Left kidney (tissue), 2 donors: ENCODE measurements around the gene RSAD1. TPM values are rescaled to one million over a fixed set of nuclear protein-coding genes. Genes with fewer than 3 reads are reported as not detected.
"Not testable (repeated sequence)": the region's sequence is repeated elsewhere in the genome, so short reads cannot be mapped to it uniquely, and the experiment has no call there.

Source experiments
- DNase-seq: peaks from one replicate; pipeline ENCODE4 v3.0.0-alpha.2; 2013
- polyA plus RNA-seq: library from polyadenylated mRNA; unstranded; fragments of 120-200 nt; gene quantifications from one replicate; pipeline ENCODE4 v1.2.1, GENCODE V29; 2013; ENCODE audit not compliant: insufficient read length

RSAD1 gene
- polyA plus RNA-seq, 1 donor, result 57.6 TPM

DNA sequence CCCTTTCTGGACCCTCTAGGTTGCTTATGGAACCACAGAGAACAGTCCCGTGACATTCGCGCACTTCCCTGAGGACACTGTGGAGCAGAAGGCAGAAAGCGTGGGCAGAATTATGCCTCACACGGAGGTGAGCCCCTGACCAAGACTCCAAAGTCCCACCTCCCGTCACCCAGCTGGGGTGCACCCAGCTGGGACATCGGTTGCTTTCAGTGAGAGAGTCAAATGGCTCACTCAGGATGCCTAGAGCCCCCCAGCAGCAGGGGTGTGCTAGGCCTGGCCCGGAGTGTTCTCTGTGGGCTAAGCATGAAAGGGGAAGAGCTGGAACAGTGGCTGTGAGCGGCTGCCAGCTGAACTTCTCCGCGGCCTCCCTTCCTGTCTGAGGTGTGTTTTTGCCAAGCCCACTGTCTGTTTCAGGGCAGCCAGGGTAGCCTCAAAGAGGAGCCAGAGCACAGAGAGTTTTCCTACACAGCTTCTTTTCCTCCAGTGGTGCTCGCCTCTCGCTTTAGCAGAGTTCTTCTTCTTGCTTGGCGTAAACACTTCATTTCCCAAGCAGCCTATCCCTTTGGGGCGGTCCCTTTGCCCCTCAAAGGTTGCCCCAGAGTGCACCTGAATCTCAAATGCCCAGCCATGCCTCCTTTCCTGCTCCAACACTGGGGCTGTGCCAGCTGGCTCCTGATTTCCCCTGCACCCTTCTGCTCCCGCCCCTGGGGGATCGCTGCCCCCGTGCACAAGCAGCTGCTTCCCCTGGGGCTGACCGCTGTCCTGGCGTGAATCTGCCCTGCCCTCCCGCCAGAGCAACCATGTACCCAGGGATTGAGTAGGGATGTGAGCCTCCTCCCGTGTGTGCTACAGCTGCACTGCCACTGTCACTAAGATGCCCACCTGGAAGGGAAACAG, 7.4 kb upstream of the RSAD1 start:
- DNase-seq, result no peak

DNA sequence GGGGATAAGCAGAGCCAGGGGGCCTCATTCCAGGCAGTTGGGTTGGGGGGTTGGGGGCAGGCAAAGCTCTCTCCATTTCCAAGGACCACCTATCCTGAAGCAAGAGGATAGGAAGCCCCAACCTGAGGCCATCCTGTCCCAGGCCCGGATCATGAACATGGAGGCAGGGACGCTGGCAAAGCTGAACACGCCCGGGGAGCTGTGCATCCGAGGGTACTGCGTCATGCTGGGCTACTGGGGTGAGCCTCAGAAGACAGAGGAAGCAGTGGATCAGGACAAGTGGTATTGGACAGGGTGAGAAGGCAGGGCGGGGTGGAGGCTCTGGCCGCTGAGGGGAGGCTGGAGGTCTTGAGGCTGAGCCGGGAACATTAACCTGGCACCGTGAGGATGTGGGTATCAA, 6.4 kb upstream of the RSAD1 start:
- no peak for DNase-seq

DNA sequence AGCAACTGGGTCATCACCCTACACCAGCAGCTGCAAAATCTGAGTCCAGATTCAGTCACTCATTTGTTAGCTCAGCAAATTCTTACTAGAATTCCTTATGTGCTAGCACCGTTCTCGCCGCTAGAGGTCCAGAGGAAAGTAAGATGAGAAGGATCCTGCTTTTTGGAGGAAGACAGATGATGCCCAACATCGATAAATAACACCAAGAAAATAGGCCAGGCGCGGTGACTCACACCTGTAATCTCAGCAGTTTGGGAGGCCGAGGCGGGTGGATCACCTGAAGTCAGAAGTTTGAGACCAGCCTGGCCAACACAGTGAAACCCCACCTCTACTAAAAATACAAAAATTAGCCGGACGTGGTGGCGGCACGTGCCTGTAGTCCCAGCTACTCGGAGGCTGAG, 5.9 kb upstream of the RSAD1 start:
- DNase-seq, result not testable (repeated sequence)

DNA sequence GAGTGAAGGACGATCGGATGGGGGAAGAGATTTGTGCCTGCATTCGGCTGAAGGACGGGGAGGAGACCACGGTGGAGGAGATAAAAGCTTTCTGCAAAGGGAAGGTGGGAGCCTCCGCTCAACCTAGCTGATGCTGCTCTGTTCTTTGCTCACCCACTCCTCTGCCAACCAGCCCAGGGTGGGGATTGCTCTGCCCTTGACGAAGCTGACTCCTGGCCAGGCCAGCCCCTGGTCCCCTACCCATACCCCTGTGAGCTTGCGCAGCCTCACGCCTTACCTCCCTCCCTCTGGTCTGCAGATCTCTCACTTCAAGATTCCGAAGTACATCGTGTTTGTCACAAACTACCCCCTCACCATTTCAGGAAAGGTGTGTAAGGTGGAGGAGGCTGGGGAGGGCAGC, 4.8 kb upstream of the RSAD1 start:
- DNase-seq, result no peak

DNA sequence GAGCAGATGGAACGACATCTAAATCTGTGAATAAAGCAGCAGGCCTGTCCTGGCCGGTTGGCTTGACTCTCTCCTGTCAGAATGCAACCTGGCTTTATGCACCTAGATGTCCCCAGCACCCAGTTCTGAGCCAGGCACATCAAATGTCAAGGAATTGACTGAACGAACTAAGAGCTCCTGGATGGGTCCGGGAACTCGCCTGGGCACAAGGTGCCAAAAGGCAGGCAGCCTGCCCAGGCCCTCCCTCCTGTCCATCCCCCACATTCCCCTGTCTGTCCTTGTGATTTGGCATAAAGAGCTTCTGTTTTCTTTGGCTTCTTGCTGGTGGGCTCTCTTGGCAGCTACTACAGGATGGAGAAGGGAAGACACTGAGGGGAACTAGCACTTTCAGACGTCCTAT, 4.1 kb upstream of the RSAD1 start:
- DNase-seq, result no peak

DNA sequence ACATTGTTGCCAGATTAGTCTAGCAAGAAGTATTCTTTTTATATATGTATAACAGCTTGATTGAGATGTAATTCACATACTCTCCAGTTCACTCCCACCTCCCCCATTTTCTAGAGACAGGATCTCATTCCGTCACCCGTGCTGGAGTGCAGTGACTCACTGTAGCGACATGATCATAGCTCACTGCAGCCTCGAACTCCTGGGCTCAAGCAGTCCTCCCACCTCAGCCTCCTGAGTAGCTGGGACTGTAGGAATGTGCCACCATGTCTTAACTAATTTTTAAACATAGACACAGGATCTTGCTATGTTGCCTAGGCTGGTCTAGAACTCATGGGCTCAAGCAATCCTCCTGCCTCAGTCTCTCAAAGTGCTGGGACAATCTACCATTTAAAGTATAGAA, 3.3 kb upstream of the RSAD1 start:
- DNase-seq, result no peak

DNA sequence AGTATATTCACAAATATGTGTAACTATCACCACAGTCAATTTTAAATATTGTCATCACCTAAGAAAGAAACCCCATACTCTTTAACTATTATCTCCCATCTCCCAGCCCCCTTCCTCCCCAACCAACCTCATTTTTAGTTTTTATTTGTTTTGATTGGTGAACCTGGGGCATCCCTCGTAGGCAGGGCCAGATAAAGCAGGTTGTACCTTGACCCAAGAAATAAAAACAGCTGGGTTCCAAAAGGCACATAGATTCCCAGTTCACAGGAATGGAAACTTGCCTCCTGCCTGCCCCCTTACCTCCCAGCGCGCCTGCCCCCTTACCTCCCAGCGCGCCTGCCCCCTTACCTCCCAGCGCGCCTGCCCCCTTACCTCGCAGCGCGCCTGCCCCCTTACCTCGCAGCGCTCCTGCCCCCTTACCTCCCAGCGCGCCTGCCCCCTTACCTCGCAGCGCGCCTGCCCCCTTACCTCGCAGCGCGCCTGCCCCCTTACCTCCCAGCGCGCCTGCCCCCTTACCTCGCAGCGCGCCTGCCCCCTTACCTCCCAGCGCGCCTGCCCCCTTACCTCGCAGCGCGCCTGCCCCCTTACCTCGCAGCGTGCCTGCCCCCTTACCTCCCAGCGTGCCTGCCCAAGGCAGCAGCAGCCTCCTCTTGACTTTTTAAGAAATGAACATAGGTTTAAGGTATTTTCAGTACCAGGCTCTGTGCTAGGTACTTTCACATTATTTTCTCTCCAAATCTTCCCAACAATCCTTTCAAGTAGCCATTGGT, 2.7 kb upstream of the RSAD1 start:
- not testable (repeated sequence) for DNase-seq

DNA sequence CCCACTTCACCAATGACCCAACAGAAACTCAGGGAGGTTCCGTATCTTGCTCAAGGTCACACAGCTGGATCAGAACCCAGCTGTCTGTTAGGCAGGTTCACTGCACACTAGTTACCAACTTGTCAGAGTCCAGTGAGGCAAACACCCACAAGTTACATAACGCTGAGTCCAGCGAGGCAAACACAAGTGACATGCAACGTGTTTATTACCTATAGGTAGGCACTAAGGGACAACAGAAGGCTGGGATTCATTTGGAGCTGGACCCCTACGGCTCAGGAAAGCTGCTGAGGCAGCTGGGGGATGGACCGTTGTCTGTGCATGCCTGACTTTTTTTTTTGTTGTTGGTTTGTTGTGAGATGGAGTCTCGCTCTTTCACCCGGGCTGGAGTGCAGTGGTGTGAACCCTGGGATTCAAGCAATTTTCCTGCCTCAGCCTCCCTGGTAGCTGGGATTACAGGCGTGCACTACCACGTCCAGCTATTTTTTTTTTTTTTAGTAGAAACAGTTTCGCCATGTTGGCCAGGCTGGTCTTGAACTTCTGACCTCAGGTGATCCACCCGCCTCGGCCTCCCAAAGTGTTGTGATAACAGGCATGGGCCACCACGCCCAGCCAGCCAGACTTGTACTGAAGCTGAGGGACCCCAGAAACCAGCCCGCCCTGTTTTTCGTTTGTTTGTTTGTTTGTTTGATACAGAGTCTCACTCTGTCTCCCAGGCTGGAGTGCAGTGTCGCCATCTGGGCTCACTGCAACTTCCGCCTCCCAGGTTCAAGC, 1.9 kb upstream of the RSAD1 start:
- no peak for DNase-seq

DNA sequence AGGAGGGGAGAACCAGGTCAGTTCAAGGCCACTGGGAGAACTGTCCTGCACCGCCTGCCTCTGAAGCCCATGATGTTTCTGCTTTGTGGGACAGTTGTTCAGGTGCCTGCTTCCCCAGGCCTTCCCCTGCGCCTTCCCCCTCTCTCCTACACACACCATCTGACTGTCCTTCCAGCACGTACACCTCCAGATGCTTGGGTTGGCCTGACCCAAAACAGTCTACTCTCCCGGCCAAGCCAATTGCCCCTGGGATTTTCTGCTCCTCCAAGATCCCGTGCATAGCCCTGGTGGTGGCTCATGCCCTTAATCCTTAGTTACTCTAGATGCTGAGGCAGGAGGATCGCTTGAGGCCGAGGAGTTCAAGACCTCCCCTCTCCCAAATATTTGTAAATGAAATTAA, 684 bp upstream of the RSAD1 start:
- no peak for DNase-seq

DNA sequence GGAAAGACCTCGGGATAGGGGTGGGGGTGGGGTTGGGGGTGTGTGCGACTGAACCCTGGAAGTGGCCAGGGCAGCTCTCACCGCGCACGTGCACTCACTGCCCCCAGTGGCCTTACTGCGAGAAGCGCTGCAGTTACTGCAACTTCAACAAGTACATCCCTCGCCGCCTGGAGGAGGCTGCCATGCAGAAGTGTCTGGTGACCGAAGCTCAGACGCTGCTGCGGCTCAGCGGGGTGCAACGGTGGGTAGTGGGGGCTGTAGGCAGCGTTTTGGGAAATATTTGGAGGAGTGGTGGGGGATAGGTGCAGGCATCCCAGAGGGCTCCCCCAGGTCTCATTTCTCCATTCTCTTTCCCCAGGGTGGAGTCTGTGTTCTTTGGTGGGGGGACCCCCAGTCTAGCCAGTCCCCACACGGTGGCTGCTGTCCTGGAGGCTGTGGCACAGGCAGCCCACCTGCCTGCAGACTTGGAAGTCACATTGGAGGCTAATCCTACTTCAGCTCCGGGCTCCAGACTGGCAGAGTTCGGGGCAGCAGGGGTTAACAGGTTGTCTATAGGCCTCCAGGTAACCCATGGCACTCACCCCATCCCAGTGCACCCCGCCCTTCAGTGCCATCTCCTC, 972 bp downstream of the RSAD1 start:
- peak; percentile 71 for DNase-seq

DNA sequence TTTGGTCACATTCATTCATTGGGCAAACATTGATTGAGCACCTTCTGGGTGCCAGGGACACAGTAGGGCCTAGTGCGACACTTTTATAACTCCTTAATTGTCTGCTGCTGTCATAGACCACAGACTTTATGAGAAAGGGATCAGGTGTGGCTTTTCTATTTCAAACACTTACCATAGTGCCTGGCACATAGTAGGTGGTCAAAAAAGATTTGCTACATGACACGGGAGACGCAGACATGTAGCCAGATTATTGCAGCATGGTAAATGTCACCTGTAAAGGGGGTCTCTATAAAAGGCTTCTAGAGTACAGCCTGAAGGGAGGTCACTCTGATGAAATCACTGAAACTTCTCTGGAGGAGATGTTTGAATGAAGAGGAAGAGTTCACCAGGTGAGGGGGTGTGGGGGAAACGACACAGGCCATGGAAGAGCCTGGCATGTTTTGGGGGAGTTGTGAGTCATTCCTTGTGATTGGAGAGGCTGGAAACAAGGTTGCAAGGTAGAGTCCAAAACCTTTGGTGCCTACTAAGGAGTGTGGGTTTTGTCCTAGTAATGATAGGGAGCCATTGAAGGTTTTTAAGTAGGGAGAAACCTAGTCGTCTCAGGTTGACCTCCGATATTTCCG, 1.6 kb downstream of the RSAD1 start:
- no peak for DNase-seq

DNA sequence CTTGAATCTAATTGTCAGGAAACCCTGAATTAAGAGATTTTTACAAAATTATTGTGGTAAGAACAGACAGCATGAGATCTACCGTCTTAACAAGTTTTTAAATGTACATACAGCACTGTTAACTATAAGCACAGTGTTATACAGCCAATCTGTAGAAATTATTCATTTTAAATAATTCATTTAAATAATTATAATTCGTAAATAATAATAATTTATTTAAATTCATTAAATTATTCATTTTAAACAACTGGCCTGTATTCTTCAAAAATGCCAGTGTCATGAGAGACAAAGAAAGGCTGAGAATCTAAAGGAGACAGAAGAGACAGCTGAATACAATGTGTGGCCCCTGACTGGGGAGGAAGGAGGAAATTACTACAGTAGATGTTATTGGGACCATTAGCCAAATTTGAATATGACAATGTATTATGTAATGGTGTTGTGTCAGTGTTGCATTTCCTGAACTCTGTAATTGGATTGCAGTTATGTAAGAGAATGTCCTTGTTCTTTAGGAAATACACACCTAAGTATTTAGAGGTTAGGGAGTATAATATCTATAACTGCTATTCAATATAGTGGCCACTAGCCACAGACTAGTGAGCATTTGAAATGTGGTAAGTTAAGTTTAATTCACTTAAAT, 2.3 kb downstream of the RSAD1 start:
- DNase-seq, result no peak

DNA sequence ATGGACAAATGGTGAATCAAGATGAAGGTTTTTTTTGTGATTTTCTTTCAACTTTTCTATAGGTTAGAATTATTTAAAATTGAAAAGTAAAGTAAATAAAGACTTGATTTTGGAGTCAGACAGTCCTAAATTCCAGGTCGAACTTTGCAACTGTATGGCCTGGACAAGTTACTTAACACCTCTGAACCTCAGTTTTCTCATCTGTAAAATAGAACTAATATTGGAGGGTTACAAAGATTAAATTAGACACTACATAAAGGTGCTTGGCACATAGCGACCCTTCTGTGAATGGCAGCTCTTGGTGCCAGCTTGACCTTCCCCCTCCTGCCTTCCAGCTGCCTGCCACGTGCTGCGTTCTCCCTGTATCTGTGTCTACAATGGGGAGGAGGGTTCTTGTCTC, 3.0 kb downstream of the RSAD1 start:
- DNase-seq, result no peak

DNA sequence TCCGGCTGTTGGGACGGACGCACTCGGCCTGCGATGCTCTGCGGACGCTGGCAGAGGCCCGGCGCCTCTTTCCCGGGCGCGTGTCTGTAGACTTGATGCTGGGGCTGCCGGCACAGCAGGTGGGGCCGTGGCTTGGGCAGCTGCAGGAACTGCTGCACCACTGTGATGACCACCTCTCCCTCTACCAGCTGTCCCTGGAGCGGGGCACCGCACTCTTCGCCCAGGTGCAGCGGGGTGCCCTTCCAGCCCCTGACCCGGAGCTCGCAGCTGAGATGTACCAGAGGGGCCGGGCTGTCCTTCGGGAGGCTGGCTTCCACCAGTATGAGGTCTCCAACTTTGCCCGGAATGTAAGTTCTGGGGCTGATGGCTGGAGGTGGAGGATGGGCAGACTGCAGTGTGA, 3.5 kb downstream of the RSAD1 start:
- no peak for DNase-seq

DNA sequence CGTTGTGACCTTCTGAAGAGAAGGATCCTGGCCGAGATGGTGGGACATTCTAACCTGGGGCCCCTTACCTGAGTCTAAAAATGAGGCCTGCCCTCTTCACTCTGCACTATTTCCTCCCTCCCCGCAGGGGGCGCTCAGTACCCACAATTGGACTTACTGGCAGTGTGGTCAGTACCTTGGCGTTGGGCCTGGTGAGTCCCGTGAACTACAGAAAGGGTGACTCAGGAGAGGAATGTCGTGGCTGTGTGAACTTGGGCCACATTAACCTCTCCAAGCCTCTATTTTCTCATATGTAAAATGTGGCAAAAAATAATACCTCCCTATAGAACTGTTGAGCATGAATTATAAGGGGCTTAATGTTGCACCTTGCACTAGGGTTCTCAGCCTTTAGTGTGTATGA, 3.9 kb downstream of the RSAD1 start:
- DNase-seq, result peak; percentile 85

DNA sequence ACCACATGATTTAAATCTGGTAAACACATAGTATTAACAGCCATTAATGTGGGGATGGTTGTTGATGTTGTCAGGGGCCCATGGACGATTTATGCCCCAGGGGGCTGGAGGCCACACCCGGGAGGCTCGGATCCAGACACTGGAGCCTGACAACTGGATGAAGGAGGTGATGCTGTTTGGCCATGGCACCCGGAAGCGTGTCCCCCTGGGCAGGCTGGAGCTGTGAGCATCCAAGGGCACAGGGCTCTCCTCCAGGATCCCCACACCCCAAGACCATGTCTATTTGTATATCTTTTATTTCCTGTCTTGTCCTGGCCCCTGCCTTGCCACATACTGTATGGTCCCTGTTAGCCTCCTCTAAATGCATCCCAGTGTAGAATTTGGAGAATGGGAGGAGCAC, 4.6 kb downstream of the RSAD1 start:
- no peak for DNase-seq

DNA sequence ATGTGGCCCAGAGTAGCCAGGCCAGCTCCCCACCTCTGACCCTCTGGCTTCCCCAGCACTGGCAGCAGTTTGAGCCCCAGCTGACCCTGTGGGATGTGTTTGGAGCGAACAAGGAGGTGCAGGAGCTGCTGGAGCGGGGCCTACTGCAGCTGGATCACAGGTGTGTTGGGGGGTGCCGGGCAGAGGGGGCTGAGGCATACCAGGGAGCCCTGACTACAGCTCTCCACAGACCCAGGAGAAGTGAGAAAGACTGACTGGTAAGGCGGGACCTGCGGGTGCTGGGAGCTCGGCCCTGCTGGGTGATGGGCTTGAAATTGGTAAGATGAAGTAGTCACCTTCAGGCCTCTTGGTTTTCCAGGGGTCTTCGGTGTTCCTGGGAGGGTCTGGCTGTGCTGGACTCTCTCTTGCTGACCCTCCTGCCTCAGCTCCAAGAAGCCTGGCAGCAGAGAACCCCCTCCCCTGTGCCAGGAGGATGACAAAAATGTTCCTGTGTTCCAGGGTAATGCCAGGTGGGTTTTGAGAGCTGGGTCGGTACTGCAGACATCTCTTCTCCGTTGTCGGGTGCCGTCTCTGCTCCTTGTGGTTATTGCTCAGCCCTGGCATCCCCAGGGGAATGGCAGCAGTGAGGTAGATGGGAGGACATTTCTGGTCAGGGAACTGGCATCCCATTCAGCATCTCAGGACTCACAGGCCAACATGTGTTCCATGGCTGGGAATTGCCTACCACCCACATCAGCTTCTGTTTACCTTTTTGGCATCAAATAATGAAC, 5.9 kb downstream of the RSAD1 start:
- DNase-seq, result no peak

DNA sequence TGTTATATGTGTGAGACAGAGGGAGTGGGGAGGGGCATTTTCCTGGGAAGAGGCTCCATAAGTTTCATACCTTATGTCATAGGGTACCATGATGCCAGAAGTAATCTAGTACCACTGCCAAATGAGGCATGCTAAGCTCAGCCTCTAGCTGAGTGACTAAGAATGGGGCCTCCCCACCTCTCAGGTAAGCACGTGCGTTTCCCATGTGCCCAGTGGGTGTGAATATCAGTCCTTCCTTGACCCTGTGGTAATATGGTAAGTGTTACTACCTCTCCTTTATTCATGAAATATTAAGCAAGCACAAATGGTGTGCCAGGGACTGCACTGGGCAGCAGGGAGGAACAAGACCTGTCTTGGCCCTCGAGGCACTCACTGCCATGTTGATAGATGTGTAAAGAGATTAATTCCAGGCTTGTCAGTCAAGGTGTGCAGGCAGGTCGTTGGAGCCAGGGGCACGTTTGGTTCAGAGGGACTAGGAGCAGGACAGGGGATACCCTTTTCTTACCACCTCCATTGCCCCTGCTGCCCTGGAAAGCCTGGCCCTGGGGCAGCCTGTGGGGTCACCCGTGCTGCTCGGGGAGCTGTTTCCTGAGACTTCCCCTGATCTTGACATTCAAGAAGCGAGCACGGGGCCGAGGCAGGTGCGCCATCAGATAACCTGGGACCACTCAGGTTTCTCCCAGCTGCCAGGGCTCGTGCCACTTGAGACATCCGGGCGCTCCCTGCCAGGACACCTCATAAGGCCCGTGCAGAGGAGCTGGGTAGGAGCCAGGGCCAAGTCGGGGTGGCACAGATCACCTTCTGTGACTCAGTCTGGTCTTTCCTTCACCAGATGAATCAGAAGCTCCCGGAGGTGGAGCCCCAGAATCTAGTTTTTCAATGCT, 8.8 kb downstream of the RSAD1 start:
- DNase-seq, result no peak

DNA sequence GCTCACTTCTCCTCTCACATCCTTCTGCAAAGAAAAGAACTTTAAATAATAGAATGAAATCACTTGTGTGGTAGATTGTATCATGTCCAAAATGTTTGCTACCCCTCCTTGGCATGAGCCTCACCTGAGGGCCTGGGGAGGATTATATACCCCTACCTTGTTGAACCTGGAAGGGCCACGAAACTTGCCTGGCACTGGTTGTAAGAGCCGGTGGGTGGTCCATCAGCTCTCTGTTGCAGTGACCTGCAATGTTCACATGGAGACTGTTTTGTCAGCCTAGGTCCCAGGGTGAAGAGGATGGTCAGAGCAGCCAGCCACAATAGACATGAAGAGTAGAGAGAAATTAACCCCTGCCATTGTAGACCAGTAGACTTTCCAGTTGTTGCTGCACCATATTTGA, 10.2 kb downstream of the RSAD1 start:
- DNase-seq, result no peak
